HCT116 (cell line): ENCODE results near the gene CCNL2. TPM values are rescaled to one million over a fixed set of nuclear protein-coding genes. Genes with fewer than 3 reads are reported as not detected.

ENCODE experiments used
- ATAC-seq: fragments of 200-7000 bp; cut with Tn5 transposase; 2 replicates; pipeline ENCODE4 v1.9.1; 2020; ENCODE audit warnings: mild to moderate bottlenecking, moderate library complexity
- BruUV-seq: library from RNA; stranded (reverse); fragments of 400-500 nt; replicated peaks from 2 replicates; lab custom pipeline; 2021; lab: Mats Ljungman, UMichigan
- CTCF ChIA-PET: fragments of 300-600 bp; sonication (Branson Sonifier 250); formaldehyde crosslinking; loops from one replicate; lab custom pipeline; 2021; ENCODE audit warnings: antibody characterized with exemption; lab: Charles Lee
- POLR2A ChIA-PET: fragments of 300-600, 350-600 bp; sonication (Branson Sonifier 250); formaldehyde crosslinking; loops from one replicate; lab custom pipeline; 2021; ENCODE audit warnings: antibody characterized with exemption; lab: Charles Lee
- RAD21 ChIA-PET, 2 experiments: fragments of 300-600 bp; sonication (Branson Sonifier 250); formaldehyde crosslinking; loops; one replicate each; lab custom pipeline; 2023; ENCODE audit warnings: low total read pairs in 2 of 2; ENCODE audit not compliant: uncharacterized antibody in 2 of 2, unreplicated experiment in 2 of 2, low non-redundant PET in 1 of 2; lab: Charles Lee
- DNase-seq: peaks from one replicate; pipeline ENCODE4 v3.0.0-alpha.2; 2010; ENCODE audit warnings: low read depth, low spot score
- H2AFZ ChIP-seq: fragments of 200-600 bp; shearing (Covaris generic), sonication (generic); 2 replicates; pipeline ENCODE4 v1.6.1; 2017; ENCODE audit warnings: low read depth, mixed run types, mixed read lengths, antibody characterized with exemption, low read length; ENCODE audit not compliant: poor library complexity, severe bottlenecking
- H3K27ac ChIP-seq: 2 replicates; pipeline ENCODE4 v1.5.1; 2012; ENCODE audit warnings: low read depth, low read length
- H3K27me3 ChIP-seq: fragments of 200-600 bp; sonication (generic); 2 replicates; pipeline ENCODE4 v1.6.1; 2016; ENCODE audit warnings: mixed run types, low read length, mixed read lengths; ENCODE audit not compliant: insufficient read depth
- H3K36me3 ChIP-seq, 2 experiments: fragments of 200-500 bp in 1 of 2; fragments of 200-600 bp in 1 of 2; sonication (Bioruptor generic) in 1 of 2; sonication (generic) in 1 of 2; 2 replicates each; pipeline versions ENCODE4 v1.5.1 to v1.6.1; 2014 to 2016; ENCODE audit warnings: low read length in 2 of 2, inconsistent platforms in 1 of 2, mixed read lengths in 1 of 2, mixed run types in 1 of 2; ENCODE audit not compliant: insufficient read depth in 2 of 2, control insufficient read depth in 1 of 2
- H3K4me1 ChIP-seq, 2 experiments: fragments of 200-600 bp in 1 of 2; sonication (generic) in 1 of 2; 2 replicates each; pipeline versions ENCODE4 v1.5.1 to v1.6.1; 2012 to 2017; ENCODE audit warnings: low read length in 2 of 2, inconsistent platforms in 1 of 2, mild to moderate bottlenecking in 1 of 2, mixed read lengths in 1 of 2, mixed run types in 1 of 2, moderate library complexity in 1 of 2; ENCODE audit not compliant: insufficient read depth in 2 of 2, control insufficient read depth in 1 of 2
- H3K4me2 ChIP-seq: fragments of 200-600 bp; sonication (generic); 2 replicates; pipeline ENCODE4 v1.6.1; 2017; ENCODE audit warnings: mixed run types, low read length, mixed read lengths
- H3K4me3 ChIP-seq, 2 experiments: fragments of 200-600 bp in 1 of 2; sonication (generic) in 1 of 2; replicated peaks in 1 of 2; 2 replicates each; pipeline ENCODE4 v1.5.1; 2011 to 2016; ENCODE audit warnings: low read length in 2 of 2, control low read depth in 1 of 2, low read depth in 1 of 2, mild to moderate bottlenecking in 1 of 2, mixed read lengths in 1 of 2, mixed run types in 1 of 2
- H3K79me2 ChIP-seq: fragments of 200-600 bp; sonication (generic); 2 replicates; pipeline ENCODE4 v1.6.1; 2017; ENCODE audit warnings: mild to moderate bottlenecking, mixed run types, low read length, moderate library complexity, mixed read lengths; ENCODE audit not compliant: insufficient read depth
- H3K9ac ChIP-seq: fragments of 200-600 bp; sonication (generic); 2 replicates; pipeline ENCODE4 v1.6.1; 2016; ENCODE audit warnings: low read length, mixed read lengths
- H3K9me2 ChIP-seq: fragments of 200-600 bp; sonication (generic), shearing (Covaris generic); 2 replicates; pipeline ENCODE4 v1.6.1; 2017; ENCODE audit warnings: mixed run types, mild to moderate bottlenecking, moderate library complexity; ENCODE audit not compliant: insufficient read depth
- H3K9me3 ChIP-seq, 2 experiments: fragments of 200-500 bp in 1 of 2; fragments of 200-600 bp in 1 of 2; sonication (Bioruptor generic) in 1 of 2; sonication (generic) in 1 of 2; 2 replicates each; pipeline ENCODE4 v1.6.1; 2014 to 2017; ENCODE audit warnings: low read length in 2 of 2, mixed read lengths in 2 of 2, inconsistent platforms in 1 of 2, low read depth in 1 of 2, mild to moderate bottlenecking in 1 of 2, mixed run types in 1 of 2, moderate library complexity in 1 of 2; ENCODE audit not compliant: control insufficient read depth in 1 of 2, insufficient read depth in 1 of 2
- H4K20me1 ChIP-seq: fragments of 200-600 bp; sonication (generic), shearing (Covaris generic); 2 replicates; pipeline ENCODE4 v1.6.1; 2017; ENCODE audit warnings: mixed run types, mild to moderate bottlenecking, moderate library complexity; ENCODE audit not compliant: insufficient read depth
- CBX3 ChIP-seq: IDR thresholded peaks from 2 replicates; pipeline ENCODE4 v1.6.1; 2012; ENCODE audit warnings: low read depth
- ELF1 ChIP-seq: IDR thresholded peaks from 2 replicates; pipeline ENCODE4 v1.6.1; 2012; ENCODE audit warnings: low read depth, borderline replicate concordance
- EZH2 ChIP-seq: fragments of 200-600 bp; sonication (generic); IDR thresholded peaks from 2 replicates; pipeline ENCODE4 v1.6.1; 2017; ENCODE audit warnings: antibody characterized with exemption, mixed run types
- FOSL1 ChIP-seq: IDR thresholded peaks from 2 replicates; pipeline ENCODE4 v1.6.1; 2012; ENCODE audit warnings: low read depth
- JUND ChIP-seq: IDR thresholded peaks from 2 replicates; pipeline ENCODE4 v1.6.1; 2012
- POLR2A ChIP-seq: IDR thresholded peaks from 2 replicates; pipeline ENCODE4 v1.7.0; 2011; ENCODE audit warnings: borderline replicate concordance; ENCODE audit not compliant: insufficient read depth, insufficient read length; ENCODE audit errors: extremely low read depth
- RAD21 ChIP-seq: IDR thresholded peaks from 2 replicates; pipeline ENCODE4 v1.6.1; 2012; ENCODE audit warnings: low read depth, mild to moderate bottlenecking
- SP1 ChIP-seq: IDR thresholded peaks from 2 replicates; pipeline ENCODE4 v1.6.1; 2012; ENCODE audit warnings: low read depth
- SRF ChIP-seq: IDR thresholded peaks from 2 replicates; pipeline ENCODE4 v1.6.1; 2012; ENCODE audit warnings: low read depth
- TCF7L2 ChIP-seq: IDR thresholded peaks from 2 replicates; pipeline ENCODE4 v1.7.0; 2011; ENCODE audit warnings: borderline replicate concordance, inconsistent platforms; ENCODE audit not compliant: insufficient read depth, insufficient read length; ENCODE audit errors: extremely low read depth
- YY1 ChIP-seq: IDR thresholded peaks from 2 replicates; pipeline ENCODE4 v1.6.1; 2011; ENCODE audit warnings: low read length, low read depth, moderate library complexity, mild to moderate bottlenecking; ENCODE audit not compliant: insufficient replicate concordance; ENCODE audit errors: extremely low read depth
- ZFX ChIP-seq: fragments of 450-650 bp; IDR thresholded peaks from 2 replicates; pipeline ENCODE4 v1.6.1; 2017
- intact Hi-C: fragments of 100-400 bp; cut with micrococcal nuclease; formaldehyde crosslinking; loops from 2 replicates; pipeline ENCODE4 v1.10.0; 2022
- total RNA-seq: library from RNA; stranded (reverse); gene quantifications from one replicate; pipeline ENCODE4 v1.2.1, GENCODE V29; 2021; ENCODE audit not compliant: unreplicated experiment
- TF ChIP-seq, protein P1 (sequence below), 3 experiments: fragments of 200-600 bp in 1 of 3; sonication (generic) in 1 of 3; IDR thresholded peaks in 2 of 3; conservative IDR thresholded peaks in 1 of 3; 2 replicates each; pipeline ENCODE4 v1.5.1; 2012 to 2017; ENCODE audit warnings: low read depth in 2 of 3, low read length in 2 of 3, antibody characterized with exemption in 1 of 3, borderline replicate concordance in 1 of 3, control low read depth in 1 of 3, mild to moderate bottlenecking in 1 of 3, mixed read lengths in 1 of 3, mixed run types in 1 of 3, moderate library complexity in 1 of 3; ENCODE audit not compliant: insufficient read depth in 1 of 3
- TF ChIP-seq, protein P2 (sequence below): IDR thresholded peaks from 2 replicates; pipeline ENCODE4 v1.6.1; 2012
- TF ChIP-seq, protein P3 (sequence below): IDR thresholded peaks from 2 replicates; pipeline ENCODE4 v1.6.1; 2012
- TF ChIP-seq, protein P4 (sequence below): IDR thresholded peaks from 2 replicates; pipeline ENCODE4 v1.6.1; 2012; ENCODE audit warnings: low read depth

CCNL2 gene
- total RNA-seq, 1 experiment from 2014 or later: 173 TPM

DNA sequence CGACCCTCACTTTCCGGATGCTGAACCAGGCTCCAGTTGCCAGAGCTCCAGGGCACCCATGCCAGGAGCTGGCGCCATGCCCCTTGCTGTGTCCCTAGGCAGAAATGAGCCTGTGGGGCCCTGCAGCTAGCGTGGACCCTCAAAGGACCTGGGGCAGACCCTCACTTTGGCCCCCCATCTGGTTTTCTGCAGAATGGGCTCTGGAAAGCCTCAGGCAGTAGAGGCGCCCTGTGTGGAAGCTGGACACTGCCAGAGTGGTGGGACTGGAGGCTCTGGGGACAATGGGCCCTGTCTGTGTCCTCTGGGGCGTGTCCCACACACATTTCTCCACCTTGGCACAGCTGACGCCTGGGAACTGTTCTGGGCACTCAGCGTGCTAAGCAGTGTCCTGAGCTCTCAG lies 17.8 kb downstream of the CCNL2 start:
- no peaks in the 10 kb centered on the region for H3K9me3 ChIP-seq
- no peaks in the 10 kb centered on the region for H4K20me1 ChIP-seq
- TF ChIP-seq JUND (no peak), FOSL1 (no peak), YY1 (no peak), TCF7L2 (no peak), RAD21 (no peak), ZFX (no peak), EZH2 (no peak), ELF1 (no peak), SRF (no peak), SP1 (no peak), CBX3 (no peak), POLR2A (no peak)
- TF ChIP-seq, protein P1, sequence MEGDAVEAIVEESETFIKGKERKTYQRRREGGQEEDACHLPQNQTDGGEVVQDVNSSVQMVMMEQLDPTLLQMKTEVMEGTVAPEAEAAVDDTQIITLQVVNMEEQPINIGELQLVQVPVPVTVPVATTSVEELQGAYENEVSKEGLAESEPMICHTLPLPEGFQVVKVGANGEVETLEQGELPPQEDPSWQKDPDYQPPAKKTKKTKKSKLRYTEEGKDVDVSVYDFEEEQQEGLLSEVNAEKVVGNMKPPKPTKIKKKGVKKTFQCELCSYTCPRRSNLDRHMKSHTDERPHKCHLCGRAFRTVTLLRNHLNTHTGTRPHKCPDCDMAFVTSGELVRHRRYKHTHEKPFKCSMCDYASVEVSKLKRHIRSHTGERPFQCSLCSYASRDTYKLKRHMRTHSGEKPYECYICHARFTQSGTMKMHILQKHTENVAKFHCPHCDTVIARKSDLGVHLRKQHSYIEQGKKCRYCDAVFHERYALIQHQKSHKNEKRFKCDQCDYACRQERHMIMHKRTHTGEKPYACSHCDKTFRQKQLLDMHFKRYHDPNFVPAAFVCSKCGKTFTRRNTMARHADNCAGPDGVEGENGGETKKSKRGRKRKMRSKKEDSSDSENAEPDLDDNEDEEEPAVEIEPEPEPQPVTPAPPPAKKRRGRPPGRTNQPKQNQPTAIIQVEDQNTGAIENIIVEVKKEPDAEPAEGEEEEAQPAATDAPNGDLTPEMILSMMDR (IDR thresholded peaks at IDR 0.05 in 2 of 3, conservative IDR thresholded peaks at IDR 0.05 in 1 of 3; ENCODE audit: borderline replicate concordance in 1 of 3, insufficient read depth in 1 of 3, low read depth in 2 of 3, low read length in 2 of 3): no peak
- TF ChIP-seq, protein P2, sequence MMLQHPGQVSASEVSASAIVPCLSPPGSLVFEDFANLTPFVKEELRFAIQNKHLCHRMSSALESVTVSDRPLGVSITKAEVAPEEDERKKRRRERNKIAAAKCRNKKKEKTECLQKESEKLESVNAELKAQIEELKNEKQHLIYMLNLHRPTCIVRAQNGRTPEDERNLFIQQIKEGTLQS: no peak
- TF ChIP-seq, protein P3, sequence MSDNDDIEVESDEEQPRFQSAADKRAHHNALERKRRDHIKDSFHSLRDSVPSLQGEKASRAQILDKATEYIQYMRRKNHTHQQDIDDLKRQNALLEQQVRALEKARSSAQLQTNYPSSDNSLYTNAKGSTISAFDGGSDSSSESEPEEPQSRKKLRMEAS: no peak
- TF ChIP-seq, protein P4, sequence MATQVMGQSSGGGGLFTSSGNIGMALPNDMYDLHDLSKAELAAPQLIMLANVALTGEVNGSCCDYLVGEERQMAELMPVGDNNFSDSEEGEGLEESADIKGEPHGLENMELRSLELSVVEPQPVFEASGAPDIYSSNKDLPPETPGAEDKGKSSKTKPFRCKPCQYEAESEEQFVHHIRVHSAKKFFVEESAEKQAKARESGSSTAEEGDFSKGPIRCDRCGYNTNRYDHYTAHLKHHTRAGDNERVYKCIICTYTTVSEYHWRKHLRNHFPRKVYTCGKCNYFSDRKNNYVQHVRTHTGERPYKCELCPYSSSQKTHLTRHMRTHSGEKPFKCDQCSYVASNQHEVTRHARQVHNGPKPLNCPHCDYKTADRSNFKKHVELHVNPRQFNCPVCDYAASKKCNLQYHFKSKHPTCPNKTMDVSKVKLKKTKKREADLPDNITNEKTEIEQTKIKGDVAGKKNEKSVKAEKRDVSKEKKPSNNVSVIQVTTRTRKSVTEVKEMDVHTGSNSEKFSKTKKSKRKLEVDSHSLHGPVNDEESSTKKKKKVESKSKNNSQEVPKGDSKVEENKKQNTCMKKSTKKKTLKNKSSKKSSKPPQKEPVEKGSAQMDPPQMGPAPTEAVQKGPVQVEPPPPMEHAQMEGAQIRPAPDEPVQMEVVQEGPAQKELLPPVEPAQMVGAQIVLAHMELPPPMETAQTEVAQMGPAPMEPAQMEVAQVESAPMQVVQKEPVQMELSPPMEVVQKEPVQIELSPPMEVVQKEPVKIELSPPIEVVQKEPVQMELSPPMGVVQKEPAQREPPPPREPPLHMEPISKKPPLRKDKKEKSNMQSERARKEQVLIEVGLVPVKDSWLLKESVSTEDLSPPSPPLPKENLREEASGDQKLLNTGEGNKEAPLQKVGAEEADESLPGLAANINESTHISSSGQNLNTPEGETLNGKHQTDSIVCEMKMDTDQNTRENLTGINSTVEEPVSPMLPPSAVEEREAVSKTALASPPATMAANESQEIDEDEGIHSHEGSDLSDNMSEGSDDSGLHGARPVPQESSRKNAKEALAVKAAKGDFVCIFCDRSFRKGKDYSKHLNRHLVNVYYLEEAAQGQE: no peak
- H3K9me2 ChIP-seq: no peaks in the 10 kb centered on the region
- H3K27ac ChIP-seq: no peak overlapping the region
- peaks cover 5 to 6% of the 10 kb centered on the region in 2 experiments; a peak in 3 of 4 replicates for H3K4me1 ChIP-seq
- no peaks in the 10 kb centered on the region for H3K27me3 ChIP-seq
- H3K79me2 ChIP-seq: no peaks in the 10 kb centered on the region
- no peak for DNase-seq
- no peak overlapping the region for H2AFZ ChIP-seq
- intact Hi-C loops: no loop called here
- POLR2A ChIA-PET: interaction anchor here (0.6 kb wide), 1 partner anchor 19 kb away, joined by 3 read pairs; no protein-coding TSS in a partner anchor
- ATAC-seq: no peak
- BruUV-seq: no TSS peak
- RAD21 ChIA-PET: interaction anchor here in 1 of 2 experiments (0.7 kb wide), 1 partner anchor 124 kb away, joined by 3 read pairs; no protein-coding TSS in a partner anchor
- peaks cover 5 to 7% of the 10 kb centered on the region in 2 experiments; a peak in 3 of 4 replicates for H3K36me3 ChIP-seq
- H3K9ac ChIP-seq: no peak overlapping the region
- CTCF ChIA-PET: no interaction called here
- no peak overlapping the region for H3K4me2 ChIP-seq
- H3K4me3 ChIP-seq: no peak overlapping the region
